Left kidney (tissue), 2 donors: ENCODE measurements around the gene HCN3. TPM values are rescaled to one million over a fixed set of nuclear protein-coding genes. Genes with fewer than 3 reads are reported as not detected.

Experiments used
- DNase-seq: peaks from one replicate; pipeline ENCODE4 v3.0.0-alpha.2; 2013
- polyA plus RNA-seq: library from polyadenylated mRNA; unstranded; fragments of 120-200 nt; gene quantifications from one replicate; pipeline ENCODE4 v1.2.1, GENCODE V29; 2013; ENCODE audit not compliant: insufficient read length

Gene HCN3
- polyA plus RNA-seq, 1 donor = 13.9 TPM

DNA sequence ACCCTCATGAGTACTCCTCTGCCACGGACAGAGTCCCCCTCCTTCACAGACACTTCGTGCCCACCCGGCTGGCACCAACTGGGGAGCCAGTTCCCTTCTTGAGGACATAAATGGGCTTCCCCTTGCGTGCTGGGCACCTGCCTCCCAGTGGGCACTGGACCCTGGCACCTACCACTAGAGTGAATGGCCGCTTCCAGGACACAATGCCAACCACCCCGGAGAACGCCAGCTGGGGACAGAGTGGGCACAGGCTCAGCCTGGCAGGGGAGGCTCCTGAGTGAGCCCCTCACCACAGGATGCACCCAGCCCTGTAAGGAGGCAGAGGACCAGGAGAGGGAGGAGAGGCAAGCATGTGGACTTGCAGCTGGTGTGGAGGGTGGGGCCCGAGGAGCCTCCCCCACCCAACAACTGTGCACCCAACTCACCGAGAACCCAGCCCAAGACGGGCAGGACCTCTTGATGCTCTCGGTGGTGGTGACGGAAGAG, 23.0 kb upstream of the HCN3 start:
- DNase-seq = no peak

DNA sequence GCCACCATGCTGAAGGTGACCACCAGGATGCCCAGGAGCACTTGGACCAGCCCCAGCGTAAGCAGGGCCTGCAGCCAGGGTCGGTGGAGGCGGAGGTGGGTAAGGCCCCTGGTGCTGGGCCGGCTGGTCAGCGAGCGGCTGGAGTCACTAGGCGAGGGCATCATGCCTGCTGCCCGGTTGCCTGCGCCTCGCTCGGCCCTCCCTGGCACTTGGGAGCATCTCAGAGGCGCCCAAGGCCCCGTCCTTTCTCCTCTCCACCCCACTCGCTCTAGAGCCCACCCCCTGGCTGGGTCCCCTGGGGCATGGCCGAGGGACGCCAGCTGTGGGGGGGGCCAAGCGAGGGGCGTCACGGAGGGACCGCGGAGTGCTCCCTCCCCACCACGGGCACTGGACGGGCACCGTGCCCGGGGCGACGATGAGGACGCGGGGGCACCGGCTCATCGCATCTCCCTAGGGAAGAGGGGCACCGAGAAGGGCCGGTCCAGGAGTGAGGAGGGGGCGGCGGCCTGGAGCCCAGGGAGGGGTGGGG, 22.5 kb upstream of the HCN3 start:
- no peak for DNase-seq

- peak; percentile 89 for DNase-seq
These were observed 21.8 kb upstream of the HCN3 start, which contains the start of gene ENTREP3 for GRCh38 chr1:155255243-155256007. Gene ENTREP3 (minus strand): TSS chr1:155255483. CDS start chr1:155254877, 606 bp downstream.

- no peak for DNase-seq
These were observed 21.0 kb upstream of the HCN3 start for GRCh38 chr1:155256058-155256852.

DNA sequence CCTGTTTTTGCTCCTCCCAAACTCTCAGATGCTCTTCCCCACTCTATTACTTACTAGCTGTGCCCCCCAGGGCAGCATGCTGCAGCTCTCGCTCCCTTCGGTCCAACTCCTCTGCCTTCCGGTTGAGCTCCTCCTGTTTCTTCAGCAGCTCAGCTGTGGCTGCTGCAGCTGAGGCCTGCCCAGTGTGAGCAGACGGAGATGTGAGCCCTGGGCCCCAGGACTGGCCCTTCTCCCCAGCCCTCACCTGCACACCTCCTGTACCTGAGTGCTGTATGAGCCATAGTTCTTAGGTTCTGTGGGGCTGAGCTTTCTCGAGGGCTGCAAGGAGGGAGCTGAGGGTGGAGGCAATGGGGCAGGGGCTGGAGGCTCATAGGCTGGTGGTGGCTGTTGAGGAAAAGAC, 17.0 kb upstream of the HCN3 start:
- DNase-seq = no peak

DNA sequence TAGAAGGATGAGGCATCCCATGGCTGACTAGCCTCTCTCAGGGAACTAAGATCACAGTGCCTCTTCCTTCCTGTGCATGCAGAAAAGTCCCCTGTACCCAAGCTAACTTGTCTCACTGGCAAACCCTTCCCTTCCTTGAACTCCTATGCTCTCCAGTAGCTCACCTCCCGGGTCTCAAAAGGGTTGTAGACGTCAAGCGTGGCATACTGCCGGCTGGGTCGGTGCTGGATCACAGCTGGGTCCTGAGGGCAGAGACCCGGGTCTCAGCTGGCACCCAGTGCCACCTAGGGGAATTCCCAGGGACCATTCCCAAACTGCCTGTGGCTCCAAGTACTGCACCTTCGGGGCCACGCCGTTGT, 15.8 kb upstream of the HCN3 start:
- no peak for DNase-seq

DNA sequence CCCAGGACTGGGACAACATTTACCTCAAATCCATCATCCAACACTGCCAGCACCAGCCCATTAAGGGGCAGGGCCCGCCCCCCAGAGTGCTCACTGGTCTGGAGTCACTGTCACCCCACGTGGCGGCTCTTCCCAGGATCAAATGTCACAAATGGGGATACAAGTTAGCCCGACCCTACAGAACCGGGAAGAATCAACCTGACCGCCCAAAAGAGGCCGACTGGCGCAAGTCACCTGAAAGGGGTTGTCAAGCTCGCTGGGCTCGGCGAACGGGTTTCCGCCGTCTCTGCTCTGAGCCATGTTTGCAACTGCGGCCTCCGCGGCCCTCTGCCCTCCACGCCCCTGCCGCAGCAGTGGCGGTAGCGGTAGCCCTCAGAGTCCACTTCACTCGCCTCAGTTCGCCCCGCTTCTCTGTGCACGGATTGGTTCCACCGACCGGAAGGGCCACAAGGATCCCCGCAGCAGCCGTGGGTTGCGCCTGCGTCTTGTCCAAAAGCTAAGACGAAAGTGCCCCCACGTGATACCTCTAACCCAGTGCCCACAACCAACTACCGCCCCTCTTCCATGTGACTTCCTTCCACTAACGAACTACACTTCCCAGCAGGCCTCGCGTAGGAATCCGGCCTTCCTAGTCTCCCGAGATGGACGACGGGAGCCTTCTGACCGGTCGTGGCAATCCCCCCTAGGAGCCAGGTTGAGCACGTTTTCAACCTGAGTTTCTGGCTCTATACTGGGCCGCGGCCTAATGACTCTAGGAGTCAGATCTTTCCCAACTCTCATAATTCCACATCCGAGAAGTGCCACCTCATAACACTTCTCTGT, 15.2 kb upstream of the HCN3 start, which contains the start of gene SCAMP3:
Gene SCAMP3, minus strand, starts transcription at position 509 of the 822 bp plus-strand sequence. Its CDS starts 209 bp downstream, at position 300.
- DNase-seq = peak; percentile 97

DNA sequence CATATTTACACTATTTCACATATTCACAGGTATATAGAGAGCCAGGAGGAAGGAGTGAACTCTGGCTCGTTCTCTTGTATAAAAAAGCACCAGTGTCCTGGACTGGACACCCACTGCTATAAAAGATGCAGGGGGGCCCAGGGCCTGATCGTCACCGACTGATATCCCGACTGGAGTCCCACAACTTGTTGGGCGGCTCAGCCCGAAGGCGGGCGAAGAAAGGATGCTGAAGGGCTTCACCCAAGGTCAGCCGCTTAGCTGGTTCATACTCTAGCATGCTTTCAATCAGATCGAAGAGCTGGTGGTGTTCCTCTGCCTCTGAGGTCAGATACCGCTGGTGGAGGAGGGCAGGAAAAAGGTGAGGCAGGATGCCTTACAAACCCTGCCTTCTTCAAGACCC, 14.2 kb upstream of the HCN3 start:
- DNase-seq = no peak

DNA sequence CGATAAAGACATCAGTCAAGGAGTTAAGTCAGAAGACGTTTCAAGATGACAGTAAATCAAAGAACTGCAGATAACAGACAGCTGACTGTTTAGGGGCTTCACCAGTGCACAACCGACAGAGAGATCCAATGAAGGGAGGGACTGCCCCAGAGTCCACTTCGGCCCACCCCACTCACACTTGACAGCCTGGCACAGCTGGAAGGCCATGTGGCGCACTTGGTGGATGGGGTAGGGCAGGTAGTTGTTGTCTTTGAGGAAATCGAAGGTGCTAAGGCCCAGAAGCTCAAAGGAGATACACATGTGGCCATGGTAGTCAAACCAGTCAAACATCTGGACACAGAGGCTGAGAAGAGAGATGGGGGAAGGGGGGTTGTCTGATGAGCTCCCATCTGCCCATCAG, 10.7 kb upstream of the HCN3 start:
- DNase-seq = no peak

DNA sequence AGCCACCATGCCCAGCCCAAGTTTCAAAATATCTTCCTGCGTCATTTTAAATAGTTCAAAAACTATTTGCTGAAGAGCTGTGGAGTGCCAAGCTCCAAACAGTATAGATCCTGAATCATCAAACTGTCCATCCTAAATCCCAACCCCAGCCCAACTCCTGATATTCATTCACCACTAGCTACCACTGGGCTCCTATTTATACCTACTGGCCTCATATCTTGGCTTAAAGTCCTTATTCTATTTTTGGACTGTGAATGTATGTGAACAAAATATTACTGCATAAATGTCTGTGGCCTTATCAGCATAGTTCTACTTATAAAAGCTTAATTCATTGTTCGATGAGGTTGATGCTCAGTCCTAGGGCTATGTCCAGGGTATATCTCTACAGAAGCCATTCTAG, 9.9 kb upstream of the HCN3 start:
- no peak for DNase-seq

DNA sequence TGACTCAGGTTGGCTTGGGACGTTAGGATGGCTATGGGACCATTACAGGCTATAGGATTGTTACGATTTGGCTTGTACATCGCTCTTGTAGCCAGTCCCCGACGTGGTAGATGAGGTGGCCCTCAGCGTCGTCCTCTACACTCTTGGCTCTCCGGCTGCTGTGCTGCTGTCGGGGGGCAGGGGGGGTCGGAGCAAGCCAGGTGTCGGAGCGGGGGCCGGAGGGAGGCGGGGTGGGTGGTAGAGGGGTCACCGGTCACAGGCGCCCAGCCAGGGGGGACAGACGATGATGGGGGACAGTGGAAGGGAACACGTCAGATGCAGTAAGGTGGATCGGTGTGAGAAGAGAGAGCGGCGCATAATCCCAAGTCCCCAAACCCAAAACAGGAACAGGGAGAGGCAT, 8.6 kb upstream of the HCN3 start:
- no peak for DNase-seq

- DNase-seq = no peak
These were observed 7.9 kb upstream of the HCN3 start for GRCh38 chr1:155269381-155269780.

DNA sequence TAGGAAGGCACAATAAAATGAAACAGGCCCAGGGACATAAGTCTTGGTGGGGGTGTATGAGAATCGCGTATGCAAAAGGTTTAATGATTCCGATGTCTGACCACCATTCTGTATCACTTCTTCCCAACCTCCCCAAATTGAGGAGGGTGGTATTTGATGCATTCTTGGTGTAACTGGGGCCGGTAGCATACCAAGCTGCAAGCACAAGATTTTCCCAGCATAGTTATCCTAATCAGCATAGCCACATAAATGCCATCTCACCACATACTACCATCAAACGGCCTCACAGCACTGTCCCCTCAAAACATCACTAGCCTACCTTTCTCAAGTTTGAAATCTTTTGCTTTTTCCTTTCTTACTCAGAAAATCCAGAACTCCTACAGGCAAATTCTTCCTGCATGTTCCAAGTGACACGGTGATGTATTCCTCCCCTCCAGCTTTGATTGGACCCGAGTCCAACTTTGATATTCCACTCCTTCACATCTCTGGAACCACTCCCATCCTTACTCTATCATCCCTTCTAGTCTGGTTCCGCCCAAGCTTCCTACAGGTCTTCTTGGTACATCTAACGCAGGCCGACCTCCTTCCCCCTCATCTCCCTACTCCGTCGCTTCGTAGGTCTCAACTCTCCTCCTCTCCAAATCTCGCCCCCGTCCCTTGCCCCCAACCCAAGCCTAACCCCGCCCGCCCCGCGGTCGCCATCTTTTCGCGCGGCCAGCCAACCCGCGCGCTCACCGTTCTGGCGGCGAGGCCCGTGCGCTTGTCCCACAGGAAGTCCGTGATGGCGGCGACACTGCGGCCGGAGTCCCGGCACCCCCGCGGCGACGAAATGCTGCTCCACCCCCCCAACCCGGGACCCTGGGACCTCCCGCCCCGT, 4.6 kb upstream of the HCN3 start:
- no peak for DNase-seq

- peak; percentile 93 for DNase-seq
These were observed 3.7 kb upstream of the HCN3 start, which contains the start of gene CLK2 for GRCh38 chr1:155273343-155274245. Gene CLK2 (minus strand): TSS chr1:155273504. CDS start chr1:155270977, 2,527 bp downstream.

GRCh38 chr1:155277902-155278688, 832 bp downstream of the HCN3 start:
- peak; percentile 77 for DNase-seq

- no peak for DNase-seq
These were observed 1.5 kb downstream of the HCN3 start for GRCh38 chr1:155278689-155279160.

GRCh38 chr1:155279268-155279667, 2.0 kb downstream of the HCN3 start:
- DNase-seq = no peak

DNA sequence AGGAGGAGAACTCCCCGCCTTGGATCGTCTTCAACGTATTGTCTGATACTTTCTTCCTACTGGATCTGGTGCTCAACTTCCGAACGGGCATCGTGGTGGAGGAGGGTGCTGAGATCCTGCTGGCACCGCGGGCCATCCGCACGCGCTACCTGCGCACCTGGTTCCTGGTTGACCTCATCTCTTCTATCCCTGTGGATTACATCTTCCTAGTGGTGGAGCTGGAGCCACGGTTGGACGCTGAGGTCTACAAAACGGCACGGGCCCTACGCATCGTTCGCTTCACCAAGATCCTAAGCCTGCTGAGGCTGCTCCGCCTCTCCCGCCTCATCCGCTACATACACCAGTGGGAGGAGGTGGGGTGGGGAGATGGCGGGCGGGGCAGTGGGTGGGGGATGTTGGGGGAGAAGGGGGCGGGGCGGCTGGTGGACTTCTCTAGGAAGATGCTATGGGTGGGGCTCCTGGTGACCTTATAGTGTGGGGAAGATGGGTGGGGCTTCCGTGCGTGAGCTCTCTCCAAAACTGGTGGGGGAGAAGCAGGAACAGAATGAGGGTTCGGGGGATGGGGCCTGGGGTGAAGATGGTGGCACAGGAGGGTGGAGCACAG, 5.3 kb downstream of the HCN3 start:
- DNase-seq = no peak
